ENCODE results near the gene VPS13A.

VPS13A gene

DNA sequence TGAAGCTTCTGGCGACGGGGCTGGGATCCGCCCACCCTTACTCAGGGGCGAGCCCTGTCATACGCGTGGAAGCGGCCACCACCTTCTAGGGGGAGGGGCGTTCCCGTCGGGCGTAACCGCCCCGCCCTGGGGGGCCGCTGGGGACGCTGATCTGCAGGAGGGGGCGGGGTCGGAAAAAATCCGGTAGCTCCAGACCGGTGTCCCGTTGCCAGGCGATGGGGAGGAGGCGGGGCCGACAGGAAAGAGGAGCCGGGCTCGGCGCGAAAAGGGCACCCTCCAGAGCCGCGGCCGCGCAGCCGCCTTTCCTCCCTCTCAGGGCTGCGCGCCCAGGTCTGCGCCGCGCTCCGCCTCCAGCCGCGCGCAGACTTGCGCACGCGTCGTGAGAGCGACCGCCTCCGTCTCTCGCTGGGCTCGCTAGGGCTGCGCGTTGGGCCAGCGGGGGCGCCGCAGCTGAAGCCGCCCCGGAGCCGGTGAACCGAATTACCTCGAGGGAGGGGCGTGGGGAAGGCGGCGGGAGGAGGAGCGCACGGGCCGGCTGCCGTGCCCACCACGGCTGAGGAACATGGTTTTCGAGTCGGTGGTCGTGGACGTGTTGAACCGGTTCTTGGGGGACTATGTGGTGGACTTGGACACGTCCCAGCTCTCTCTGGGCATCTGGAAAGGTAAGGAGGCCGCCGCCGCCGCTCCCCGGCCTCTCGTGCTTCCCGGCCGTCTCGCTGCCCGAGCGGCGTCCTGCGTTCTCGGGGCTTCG, at the start of gene VPS13A:
Gene VPS13A, plus strand, starts transcription at position 392 of the 751 bp plus-strand sequence. Its CDS starts 171 bp downstream, at position 563.
- peak; percentile 93 for DNase-seq

DNA sequence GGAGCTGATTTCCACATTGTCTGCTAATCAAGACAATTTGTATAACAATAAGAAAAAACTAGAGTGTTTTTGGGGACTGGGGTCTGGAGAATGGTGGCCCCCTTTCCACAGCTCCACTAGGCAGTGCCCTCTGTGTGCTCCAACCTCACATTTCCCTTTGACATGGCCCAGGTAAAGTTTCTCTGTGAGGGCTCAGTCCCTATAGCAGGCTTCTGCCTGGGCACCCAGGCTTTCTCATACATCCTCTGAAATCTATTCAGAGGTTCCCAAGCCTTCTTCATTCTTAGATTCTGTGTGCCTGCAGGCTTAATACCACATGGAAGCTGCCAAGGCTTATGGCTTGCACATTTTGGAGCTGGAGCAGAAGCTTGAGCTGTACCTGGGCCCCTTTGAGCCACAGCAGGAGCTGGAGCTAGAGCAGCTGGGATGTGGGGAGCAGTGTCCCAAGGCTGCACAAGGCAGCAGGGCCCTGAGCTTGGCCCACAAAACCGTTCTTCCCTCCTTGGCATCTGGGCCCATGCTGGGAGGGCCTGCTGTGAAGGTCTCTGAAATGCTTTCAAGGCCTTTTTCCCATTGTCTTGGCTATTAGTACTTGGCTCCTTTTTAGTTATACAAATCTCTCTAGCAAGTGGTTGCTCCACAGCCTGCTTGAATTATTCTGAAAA, 49.1 kb upstream of the VPS13A start:
- no peak for DNase-seq

DNA sequence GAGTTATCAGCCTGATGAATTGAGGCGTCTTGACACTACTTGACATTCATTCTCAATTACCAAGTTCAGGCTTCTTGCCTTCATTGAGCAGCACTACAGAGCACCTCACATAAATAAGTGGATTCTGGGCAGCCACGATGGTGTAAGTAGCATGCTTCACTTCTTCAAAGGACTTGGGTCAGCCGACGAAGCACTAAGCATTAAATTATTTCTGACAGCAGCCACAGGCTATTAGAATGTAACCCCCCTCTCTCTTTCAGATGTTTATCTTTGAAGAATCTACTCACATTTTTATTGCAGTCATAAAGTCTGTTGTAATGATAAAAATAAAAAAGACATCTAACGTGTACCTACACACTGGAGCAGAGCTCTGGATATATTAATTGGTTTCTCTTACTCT, 45.9 kb upstream of the VPS13A start:
- no peak for DNase-seq

DNA sequence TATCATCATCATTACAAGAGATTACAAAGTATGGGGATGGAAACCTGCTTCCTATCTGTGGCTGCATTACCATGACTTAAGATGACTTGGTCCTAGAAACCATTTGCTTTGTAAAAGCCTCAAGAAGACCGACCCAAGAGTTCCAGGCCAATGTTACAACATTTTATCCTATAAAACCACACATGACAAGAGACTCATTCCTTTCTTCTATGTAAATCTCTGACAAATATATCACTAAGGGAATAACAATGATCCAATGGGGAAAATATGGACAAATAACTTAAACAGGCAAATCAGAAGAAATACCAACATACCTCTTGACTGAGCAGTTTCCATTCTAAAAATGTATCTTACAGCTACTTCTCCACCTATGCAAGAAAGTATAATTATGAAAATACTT, 44.3 kb upstream of the VPS13A start:
- no peak for DNase-seq

DNA sequence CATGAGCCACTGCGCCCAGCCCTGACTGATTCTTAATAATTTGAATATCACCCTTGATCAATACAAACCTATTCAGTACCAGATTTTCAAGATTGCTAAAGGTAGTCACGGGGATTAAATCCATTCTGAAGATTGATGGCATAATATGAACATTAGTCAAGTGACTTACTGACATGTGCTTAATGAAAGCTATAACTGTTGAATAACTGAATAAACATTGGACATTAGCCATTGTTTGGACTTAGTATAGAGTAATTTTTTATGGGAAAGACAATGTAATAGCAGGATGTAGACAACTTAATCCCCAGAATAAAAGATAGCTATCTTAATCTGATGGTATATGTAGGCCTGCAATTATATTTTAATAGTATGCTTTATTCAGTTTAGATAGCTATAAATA, 35.0 kb upstream of the VPS13A start:
- no peak for DNase-seq

DNA sequence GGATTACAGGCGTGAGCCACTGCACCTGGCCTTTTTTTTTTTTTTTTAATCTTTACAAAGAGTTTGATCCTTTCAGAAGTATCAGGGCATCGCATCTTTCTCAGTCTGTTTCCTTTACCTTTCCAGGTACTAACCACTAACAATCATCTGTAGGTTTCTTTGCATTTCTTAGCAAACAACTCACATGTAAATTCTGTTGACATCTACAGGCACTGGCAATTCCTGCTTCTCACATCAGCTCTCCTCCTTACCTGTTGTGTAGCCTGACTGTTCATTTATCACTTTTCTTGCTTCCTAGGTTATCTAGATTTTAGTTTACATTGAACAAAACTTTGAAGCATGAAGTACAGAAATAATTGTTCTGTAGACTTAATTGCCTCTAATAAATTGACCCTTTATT, 27.5 kb upstream of the VPS13A start:
- DNase-seq = no peak

DNA sequence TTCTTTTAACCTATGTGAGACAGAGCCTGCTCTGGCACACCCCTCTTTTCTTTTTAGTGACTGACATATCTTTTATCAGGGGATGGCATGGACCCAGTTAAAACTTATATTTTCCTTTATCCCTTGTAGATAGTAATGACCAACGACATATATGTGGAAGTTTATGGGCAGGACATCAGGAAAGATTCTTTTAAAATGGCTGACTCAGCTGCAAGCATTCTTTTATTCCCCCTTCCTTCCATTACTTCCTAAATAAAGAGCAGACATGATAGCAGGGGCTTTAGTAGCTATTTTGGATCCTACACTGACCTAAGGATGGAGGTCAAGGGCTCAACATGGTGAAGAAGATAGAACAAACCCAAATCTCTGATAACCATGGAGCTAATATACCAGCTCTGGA, 25.0 kb upstream of the VPS13A start:
- DNase-seq = no peak

DNA sequence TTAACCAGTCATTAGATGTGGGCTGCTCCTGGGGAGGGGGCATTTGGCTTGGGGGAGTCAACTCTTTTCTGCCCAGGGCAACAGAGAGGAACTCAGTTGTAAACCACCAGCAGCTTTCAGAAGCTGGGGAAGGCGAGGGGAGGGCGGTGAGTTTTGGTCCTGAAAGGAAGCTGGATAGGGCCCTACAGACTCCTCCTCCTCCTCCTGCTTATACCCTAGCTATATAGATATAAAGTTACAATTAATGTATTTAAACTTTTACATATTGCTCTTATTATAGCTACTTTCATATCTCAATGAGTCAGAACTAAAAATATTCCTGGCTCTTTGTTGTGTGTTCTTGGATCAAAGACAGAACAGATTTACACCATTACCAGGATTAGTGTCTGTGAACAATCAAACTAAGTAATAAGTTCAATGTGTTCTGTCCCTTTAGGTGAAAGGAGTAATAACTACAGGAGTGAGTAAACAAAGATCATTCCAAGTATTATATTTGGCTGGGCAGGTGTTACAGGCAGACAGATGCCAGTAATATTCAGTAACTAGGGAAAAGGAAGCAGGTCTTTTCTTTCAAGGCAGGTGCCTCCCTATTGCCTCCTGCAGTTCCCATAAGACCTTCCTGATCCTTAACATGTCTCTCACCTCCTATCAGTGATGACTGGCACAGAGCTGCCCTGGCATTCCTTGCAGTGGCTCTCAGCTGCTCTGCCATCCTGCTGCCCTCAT, 20.5 kb upstream of the VPS13A start:
- DNase-seq = no peak

DNA sequence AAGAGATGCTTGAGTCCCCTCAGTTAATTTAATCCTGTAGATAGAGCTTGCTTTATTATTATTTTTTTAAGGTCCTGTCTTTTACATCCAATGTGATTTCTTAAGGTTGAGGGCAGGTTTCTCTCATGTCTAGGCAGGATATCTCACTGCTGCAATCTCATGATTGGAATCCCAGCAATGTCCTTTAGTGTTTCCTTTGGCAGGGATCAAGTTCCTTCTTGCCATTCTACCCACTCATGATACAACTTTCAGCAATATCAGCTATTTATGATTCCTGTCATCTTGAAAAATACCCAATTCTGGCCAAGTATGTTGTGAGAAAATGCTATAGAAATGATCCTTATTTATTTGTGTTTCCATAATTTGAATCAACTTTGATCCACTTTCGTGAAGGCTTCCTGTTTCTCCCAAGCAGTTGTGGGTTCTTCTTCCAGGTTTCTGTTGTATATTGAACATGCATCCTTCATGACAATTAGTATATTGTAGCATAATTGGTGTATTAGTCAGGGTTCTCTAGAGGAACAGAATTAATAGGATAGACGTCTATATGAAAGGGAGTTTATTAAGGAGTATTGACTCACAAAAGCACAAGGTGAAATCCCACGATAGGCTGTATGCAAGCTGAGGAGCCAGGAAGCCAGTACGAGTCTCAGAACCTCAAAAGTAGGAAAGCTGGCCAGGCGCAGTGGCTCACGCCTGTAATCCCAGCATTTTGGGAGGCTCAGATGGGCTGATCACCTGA, 18.4 kb upstream of the VPS13A start:
- no peak for DNase-seq

DNA sequence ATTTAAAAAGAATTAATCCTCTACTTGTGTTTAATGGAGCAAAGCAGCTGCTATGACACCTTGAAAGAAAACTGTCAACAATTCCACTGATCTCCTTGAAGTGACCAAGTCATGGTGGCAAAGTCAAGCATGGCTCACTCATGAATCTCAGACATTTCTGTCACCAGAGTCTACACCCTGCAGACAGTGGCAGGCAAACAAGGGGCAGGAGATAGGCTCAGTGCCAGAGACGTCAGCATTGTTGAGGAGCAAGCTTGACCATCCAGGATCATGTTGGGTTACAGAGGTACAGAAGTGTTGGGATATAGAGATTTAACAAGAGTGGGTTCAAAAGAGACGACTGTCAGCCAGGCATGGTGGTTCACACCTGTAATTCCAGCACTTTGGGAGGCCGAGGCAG, 16.1 kb upstream of the VPS13A start:
- DNase-seq = no peak

DNA sequence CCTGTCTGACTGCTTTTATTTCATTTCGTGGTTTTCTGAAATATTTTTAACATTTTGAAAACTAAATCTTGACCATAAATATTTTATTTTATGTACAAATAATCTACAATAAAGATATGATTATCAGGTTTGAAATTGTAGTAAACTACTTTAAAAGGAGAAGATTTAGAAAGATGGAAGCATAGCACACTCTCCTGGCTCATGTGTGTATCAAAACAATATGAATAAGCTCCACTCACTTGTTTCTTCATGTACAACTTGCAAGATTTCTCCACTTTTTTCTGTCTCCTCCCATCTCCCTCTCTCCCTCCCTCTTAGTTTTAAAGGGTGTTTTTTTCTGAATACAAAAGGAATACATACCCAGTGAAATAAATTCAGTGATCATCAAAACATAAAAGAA, 15.4 kb upstream of the VPS13A start:
- DNase-seq = no peak

DNA sequence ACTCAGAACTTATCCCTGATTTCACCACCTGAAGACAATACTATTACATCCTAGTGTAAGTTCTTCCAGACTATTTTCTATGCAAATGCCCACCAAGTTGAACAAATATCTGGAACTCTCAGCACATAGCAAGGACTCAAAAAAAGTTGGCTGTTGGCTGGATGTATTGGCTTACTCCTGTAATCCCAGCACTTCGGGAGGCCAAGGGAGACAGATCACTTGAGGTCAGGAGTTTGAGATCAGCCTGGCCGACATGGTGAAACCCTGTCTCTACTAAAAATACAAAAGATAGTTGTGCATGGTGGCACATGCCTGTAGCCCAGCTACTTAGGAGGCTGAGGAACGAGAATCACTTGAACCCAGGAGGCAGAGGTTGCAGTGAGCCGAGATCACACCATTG, 15.0 kb upstream of the VPS13A start:
- no peak for DNase-seq

DNA sequence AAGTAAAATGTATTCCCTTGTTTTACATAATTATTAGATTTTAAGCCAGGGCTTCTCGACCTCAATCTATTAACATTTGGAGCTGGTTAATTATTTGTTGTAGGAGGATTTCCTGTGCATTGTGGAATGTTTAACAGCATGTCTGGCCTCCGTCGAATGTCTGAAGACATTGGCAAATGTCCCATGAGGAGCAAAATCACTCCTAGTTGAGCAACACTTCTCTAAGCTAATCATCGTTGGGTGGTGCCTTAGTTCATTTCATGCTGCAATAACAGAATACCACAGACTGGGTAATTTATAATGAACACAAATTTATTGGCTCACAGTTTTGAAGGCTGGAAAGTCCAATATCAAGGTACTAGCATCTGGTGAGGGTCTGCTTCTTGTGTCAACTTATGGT, 13.4 kb upstream of the VPS13A start:
- DNase-seq = no peak

DNA sequence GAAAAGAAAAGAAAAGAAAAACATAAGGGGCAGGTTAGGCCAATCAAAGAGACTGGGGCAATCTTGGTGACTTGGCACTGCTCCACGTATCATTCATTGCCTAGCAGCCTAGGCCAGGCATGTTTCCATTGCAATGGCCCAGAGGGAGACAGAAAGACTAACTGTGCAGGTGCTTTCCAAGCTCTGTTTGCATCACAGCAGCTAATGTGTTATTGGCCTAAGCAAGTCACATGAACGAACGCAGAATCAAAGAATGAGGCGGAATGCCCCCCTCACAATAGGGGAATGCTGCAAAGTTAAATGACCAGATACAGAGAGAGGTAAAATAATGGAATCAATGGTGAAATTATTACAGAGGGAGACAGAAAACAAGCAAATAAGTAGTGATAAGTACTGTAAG, 11.1 kb upstream of the VPS13A start:
- DNase-seq = no peak

DNA sequence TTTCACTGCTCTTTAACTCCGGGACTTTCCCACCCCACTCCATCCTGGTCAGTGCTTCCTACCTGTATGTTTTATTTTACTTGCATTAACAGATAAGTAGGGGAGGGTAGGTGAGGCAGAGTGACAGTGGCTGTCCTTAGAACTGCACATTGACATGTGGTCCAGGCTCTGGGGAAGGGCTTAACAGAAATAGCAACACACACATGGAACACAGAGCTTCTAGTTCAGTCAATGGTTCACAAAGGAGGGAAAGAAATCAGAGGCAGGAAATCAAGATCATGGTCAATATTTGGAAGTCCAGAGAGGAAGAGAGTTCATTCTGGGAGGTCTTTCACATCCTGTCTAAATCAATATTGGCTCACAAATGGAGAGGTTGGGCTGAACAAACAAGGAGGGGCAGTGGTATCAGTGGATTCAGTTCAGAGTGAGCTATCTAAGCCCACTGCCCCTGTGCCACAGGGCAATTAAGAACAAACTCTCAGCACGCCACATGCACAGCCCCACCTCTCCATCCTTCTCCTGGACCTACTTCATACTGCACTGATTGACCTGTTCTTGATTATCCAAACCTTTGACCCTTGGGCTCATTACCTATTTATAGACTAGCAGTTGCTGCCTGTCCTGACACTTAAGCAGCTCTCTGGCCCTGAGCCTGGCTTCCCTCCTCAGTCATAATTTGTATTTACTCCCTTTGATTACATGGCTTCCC, 6.2 kb upstream of the VPS13A start:
- no peak for DNase-seq

DNA sequence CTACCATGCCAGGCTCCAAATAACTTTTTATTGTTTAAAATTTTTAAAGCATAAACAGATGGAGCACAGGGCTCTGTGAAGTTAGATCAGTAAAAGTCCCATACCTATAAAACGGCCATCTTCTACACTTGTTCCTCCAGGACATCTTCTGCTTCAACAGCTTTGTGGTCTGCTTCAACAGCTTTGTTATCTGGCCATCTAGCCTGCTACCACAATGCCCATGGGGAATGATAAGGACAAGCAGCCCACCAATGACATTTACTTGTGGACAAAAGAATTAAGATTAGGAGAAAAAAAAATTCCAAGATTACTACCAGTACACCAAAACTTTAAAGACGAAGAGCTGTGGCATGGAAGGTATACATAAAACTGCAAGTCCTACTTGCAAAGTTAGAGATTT, 2.2 kb upstream of the VPS13A start:
- no peak for DNase-seq

DNA sequence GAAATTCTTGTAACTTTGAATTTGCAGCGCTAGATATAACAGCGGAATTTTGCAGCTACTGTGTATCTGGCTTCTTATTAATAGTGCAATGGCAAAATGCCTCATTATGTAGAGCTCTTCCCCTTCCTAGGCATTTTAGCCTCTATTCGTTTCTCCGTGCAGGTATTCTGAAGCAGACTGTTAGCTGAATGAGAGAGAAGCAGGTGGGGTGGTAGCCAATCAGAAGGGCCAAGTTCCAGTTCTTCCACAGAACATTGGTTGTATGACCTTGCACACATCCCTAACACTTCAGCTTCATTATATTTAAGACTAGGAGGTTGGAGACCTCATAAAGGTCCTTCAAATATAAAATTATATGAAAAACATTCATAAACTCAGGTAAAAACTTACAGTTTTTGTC, 1.2 kb upstream of the VPS13A start:
- DNase-seq = no peak

DNA sequence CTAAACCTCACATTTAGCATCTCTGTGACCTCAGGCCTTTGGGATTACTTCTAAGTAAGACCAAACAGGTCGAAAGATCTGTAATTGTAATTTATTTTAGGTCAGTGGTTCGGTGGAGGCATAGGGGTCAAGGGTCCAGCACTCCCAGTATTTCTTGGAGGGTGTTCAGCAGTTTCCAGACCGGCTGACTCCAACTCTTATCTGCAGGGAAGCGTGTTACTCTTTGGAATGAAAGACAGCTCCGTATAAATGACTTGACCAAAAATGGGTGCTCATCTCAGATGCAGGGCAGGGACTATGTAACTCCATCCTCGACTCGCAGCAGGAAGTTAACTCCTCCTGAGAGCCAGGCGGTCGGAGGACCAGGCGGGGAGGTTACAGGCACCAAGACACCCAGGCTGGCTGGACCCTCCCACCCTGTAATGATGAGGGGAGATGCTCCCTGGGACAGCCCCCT, 620 bp upstream of the VPS13A start:
- DNase-seq = no peak

DNA sequence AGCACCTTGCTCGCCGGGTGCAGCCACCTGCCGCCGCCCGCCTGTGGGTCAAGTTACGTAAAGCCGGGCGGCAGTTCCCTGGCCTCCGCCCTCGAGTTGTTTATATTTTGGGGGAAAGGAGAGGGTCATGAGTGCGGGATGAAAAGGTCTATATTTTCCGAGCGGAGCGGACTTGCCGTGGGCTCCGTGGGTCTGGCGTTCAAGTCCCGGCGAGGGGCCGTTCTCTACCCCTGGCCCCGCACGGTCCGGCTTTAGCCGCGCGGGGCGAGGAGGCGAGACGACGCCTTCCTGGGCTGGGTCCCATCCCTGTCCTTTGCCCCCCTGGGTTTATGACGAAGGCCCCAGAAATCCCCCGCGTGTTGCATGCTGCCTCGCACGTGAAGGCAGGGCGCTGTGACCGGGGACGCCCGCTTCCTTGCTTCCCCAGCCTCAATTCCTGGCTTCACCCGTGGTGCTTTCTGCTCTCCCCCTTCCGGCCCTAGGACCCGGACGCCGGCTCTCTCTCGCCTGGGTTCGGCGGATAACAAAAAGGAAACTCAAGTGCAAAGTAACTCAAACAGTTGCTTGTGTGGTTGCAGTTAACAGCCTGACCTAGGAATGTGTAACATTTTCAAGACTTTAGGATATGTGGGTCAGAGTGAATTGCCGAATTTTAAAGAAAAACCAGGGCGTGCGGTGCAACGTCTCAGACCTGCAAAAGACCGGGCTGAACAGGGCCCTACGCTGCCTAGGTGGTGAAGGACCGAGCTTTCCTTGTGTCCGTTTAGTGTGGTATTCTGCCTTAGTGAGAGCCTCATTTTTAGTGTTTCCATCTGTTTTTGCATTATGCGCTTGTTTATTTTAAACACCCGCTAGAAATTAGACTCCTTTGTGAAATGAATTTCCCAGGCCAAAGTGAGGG, 810 bp downstream of the VPS13A start:
- DNase-seq = peak; percentile 55

DNA sequence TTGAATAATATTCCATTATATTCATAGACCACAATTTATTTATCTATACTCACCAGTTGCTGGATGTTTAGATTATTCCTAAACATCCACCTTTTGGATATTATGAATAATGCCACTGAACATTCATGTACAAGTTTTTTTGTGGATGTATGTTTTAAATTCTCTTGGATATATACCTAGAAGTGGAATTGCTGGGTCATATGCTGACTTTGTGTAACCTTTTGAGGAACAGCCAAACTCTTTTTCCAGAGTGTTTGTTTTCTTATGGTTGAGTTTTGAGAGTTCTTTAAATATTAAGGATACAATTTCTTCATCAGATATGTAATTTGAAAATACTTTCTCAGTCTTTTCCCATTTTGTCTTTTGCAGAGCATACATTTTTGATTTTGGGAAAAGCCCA, 2.7 kb downstream of the VPS13A start:
- DNase-seq = no peak

DNA sequence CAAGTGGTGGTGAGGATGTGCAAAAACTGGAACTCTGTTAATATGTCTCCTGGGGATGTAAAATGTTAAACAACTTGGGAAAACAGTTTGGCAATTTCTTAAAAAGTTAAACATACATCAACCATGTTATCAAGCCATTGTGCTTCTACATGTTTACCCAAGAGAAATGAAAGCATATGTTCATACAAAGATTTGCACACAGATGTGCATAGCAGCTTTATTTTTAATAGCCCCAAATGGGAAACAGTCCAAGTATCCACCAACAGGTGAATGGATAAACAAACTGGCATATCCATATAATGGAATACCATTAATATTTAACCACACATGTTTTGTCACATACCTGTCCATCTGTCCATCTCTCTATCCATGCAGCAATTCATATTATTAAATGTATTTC, 6.2 kb downstream of the VPS13A start:
- no peak for DNase-seq

DNA sequence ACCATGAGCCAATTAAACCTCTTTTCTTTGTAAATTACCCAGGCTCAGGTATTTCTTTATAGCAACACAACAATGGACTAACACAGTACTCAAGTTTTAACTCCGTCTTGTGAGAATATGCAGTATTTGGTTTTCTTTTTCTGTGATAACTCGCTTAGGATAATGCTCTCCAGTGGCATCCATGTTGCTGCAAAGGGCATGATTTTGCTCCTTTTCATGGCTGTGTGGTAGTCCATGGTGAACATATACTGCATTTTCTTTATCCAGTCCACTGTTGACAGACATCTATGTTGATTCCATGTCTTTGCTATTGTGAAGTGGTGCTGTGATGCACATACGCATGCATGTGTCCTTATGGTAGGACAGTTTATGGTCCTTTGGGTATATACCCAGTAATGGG, 10.9 kb downstream of the VPS13A start:
- no peak for DNase-seq

Data from CD4-positive, alpha-beta T cell treated with Interleukin-15 for 1 hour (primary cell).